Superior temporal gyrus (tissue), 1 donor: ENCODE data around the gene SMIM13.

ENCODE experiments used
- DNase-seq: peaks from one replicate; pipeline ENCODE4 v3.0.0-alpha.2; 2016; ENCODE audit errors: extremely low spot score

SMIM13 gene

DNA sequence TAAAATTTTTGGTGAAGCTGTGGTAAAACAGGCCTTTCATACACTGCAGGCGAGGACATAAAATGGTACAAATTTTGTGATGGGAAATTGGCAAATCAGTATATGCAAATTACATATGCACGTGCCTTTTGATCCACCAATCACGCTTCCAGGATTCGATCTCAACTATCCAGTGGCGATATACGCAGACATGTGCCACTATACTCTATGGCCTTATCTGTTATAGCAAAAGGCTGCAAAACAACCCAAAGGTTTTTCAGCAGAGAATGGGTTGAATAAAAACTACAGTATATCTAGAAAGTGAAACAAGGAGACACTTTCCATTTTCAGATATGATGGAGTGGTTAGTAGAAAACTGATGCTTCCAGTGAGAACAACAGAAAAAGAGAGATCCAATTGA is 59.8 kb downstream of the SMIM13 start:
- DNase-seq: no peak

DNA sequence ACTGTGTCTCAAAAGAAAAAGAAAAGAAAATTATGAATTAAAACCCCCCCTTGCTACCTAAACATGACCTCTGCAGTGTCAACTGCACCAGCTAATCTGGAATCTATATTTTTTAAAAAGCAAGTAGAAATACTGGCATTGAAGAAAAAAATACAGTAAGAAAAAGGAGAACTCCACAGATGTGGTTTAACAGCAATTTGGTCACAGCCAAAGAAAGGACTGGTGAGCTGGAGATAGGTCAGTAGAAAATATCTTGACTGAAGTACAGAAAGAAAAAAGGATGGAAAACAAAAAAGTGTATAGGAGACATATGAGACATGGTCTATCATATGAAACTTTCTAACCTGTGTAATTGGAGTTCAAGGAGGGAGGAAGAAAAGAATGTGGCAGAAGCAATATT is 62.0 kb downstream of the SMIM13 start:
- no peak for DNase-seq

DNA sequence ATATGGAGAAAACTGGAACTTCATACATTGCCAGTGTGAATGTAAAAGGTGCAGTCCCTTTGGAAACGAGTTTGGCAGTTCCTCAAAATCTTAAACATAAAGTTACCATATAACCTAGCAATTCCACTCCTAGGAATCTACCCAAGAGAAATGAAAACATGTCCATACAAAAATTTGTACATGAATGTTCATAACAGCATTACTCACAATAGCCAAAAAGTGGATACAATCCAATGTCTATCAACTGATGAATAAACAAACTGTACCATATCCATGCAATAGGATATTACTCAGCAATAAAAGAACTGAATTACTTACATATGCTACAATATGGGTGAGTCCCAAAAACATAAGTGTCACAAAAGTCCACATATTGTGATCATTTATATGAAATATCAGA is 66.6 kb downstream of the SMIM13 start:
- no peak for DNase-seq

DNA sequence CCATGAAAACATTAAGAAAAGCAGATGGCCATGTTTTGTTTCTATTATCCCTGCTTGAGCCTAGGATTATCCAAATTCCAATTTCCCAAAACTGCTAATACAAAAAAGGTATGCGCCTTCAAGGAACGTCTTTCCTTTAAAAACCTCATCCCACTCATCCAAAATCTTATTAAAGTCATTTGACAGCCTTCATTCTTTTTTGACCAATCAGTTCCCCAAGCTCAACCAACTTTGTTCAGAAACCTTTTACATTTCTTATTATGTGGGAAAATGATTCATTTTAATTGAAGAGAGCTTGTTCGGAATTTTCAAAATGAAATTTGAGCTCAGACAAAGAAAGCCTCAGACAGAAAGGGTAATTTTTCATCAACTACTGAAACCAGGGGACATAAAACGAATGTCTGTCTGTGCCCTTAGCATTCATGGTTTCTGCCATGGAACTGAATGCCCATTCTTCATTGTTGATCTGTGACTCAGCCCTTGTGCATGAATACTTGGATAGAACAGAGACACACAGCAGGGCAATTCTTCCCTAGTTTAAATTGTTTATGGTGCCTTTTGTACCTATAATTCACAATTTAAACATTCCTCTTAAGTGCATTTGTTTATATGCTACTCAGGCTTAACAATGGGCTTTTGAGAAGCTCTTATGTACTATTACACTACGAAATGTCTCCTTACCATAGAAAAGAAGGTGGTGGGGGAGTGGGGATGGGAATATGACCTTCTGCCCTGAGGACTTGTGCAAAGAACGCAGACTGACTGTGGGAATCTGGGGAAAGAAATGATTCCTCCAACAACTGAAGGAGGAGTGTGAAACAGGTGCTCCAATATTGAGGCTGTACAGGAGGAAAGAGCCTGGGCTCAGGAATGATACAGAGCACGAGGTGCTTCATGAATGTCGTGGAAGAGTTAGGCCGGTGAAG is 67.7 kb downstream of the SMIM13 start:
- DNase-seq: peak; percentile 90

DNA sequence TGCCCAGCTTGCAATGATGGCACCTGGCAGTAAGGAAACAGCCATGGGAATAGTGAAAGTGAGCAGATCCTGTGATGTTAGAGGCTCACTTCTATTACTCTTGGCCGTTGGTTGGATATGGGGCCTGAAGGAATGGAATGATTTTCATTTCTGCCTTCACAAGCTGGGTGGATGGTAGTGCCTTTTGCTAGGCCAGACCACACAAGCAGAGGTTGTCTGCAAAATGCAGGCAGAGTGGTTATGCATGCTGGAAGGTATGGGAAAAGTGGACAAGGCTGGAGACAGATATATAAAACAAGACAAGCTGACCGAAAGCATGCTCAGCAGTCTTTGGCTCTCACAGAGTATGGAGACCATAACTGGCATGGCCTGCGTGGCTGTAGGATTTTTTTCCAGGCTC is 68.6 kb downstream of the SMIM13 start:
- no peak for DNase-seq

DNA sequence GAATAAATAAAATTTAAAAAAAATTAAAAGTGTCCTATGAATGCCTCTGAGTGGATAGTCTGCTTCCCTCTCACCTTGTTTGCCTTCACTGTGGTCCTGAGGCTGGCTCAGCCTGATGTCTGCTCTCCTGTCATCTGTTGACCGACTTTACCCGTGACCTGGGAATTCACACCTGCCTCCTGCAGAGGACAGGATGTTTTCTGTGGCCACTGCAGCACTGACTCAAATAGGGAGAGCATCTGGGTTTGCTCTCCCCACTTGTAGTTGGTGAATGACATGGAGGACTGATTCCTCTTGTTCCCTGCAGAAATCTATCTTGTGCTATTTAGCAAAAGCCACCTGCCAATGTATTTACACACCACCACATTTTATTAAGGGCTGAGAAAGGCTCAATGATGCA is 70.3 kb downstream of the SMIM13 start:
- no peak for DNase-seq

DNA sequence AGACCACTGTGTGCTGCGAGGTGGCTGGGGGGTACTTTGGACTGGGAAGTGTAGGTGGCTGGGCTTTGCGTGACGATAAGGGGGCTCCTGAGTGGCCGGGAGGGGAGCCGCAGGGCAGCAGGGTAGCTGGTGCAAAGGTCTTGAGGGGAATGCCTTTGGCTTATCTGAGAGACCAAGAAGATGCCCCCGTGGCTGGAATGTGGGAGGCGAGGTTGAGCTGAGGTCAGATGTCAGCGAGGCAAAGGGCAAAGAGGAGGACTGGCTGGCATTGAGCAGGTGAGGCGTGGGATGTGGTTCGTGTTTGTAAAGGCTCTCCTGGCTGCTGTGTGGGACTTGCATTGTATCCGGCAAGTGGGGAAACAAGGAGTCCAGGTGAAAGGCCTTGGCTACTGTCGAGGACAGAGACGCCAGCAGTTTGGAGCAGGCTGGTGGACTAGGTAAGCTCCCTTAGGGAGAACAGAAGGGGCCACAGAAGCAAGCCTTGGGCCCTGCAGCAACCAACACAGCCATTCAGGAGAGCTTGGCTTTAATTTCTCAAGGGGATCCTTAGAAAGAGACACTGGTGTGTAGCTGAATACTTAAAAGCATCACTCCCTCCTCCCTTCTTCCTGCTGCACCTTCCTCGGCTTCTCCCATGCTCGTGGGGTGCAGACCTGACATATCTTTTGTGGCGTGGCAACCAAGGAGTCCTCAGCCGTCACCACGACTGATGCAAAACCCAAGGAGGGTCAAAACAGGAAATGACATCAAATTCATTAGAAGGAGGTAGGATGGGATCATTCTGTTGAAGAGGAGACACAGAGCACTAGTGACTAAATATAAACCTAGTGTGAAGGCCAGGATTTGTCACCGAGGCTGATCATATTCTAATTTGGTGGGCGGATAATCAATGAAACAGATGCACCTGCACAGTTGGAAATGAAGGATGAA is 71.3 kb downstream of the SMIM13 start:
- DNase-seq: no peak

DNA sequence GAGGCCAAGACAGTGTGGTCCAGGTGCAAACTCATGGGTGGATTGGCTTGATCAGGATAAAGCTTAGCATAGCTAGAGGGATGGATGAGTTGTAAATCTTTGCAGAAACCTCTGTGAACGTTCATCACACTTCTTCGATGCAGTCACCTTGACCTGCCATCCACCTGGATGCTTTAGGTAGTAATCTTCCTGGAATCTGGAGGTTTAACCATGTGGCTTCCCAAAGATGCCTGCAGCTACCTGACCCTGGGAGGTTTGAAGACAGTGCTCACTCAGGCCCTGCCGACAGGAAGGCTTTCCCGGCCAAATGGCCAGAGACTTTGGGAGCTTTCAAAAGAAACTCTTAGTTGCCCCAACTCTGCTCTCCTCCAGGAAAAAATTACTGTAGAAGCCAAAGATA is 73.3 kb downstream of the SMIM13 start:
- no peak for DNase-seq

DNA sequence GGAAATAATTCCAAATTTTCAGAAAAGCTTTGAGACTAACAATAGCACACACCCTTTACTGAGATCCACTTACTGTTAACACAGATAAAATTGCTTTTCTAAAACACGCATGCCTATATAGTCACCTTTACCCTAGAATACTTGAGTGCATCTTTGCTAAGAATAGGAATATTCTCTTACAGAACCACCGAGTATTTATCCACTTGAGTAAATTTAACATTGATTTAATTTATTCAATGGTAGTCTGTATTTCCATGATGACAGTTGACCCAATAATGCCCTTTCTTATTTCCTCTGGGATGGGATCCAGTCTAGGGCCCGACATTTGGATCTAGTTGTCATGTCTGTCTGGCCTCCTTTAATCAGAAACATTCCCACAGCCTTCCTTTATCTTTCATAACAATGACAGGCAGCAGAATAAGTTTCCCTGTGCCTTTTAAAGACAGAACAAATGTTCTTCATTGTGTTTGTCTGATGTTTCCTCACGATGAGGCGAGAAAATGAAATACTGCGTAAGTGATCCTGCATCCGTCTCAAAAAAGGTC is 74.5 kb downstream of the SMIM13 start:
- DNase-seq: no peak

DNA sequence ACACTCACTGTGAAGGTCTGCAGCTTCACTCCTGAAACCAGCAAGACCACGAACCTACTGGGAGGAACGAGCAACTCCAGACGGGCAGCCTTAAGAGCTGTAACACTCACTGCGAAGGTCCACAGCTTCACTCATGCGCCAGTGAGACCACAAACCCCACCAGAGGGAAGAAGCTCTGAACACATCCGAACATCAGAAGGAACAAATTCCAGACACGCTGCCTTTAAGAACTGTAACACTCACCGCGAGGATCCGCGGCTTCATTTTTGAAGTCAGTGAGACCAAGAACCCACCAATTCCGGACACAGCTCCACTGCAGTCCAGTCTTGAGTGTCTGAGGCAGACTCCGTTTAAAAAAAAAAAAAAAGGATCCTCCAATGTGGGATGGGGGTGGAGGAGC is 78.3 kb downstream of the SMIM13 start:
- no peak for DNase-seq

DNA sequence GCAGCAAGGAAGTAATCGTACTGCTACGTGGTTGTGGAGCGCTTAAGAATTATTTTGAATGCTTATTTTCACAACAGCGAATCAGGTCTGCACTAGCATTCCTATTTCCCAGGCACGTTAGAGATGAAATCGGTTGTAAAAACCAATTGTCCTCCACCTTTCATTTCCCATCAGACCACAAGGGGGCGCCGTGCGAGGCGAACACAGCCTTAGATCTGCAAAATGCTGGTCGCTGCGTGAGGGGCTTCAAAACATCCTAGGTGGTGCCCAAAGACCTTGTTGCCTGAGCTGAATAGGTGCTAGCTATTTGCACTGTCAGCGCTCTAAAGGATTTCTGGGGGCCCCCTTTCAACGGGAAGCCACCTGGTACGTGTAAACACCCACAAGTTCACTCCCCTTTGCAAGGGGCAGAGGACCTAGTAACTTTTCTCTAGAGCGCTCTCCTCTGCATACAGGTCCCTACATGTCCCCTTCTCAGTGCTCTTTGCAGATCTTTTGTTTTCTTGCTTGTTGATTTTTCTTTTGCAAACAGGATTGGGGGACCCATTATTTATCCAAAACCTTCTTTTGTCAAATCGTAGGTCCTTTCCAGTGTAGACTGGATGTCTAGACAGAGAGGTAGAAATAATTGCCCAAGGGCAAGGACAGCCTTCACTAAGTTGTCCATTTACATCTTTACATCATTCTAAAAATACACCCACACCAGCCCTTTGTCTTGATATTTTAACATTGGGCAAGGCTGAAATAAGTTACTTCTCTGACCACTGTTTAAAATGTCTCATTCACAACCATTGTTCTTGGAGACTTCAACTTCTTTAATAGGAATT is 79.1 kb downstream of the SMIM13 start:
- peak; percentile 85 for DNase-seq

DNA sequence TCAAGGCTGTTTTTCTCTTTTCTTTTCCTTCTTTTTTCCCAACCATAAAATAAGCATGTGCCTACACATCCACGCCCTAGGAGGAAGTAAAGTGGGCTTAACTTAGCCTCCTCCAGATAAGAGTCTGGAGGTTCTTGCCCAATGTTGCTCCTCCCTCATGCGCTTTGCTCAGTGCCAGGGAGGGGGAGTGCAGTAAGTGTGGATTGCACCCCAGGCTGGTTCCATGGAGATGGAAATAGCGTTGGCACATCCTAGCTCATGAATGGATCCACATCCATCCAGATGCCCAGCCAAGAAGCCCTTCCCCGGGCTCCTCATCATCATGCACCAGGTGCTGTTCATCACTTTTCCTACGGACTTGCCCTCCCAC is 80.6 kb downstream of the SMIM13 start:
- DNase-seq: no peak

DNA sequence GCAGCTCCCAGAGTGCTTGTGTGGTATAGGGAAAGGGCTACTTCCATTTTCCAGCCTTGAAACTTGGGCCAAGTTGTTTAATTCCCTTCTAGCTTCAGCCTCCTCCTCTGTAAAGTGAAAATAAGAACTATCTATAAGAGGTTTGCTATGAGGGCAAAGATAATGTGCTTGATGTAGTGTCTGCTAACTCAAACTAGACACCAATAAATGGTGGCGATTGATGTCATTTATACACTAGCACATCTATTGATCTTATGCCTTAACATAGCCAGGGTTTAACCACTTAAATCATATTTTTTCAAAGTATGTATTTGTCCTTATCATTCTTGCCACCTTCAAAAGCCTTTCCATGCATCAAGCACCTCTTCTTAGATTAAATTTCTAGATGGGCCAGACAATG is 83.6 kb downstream of the SMIM13 start:
- DNase-seq: no peak

DNA sequence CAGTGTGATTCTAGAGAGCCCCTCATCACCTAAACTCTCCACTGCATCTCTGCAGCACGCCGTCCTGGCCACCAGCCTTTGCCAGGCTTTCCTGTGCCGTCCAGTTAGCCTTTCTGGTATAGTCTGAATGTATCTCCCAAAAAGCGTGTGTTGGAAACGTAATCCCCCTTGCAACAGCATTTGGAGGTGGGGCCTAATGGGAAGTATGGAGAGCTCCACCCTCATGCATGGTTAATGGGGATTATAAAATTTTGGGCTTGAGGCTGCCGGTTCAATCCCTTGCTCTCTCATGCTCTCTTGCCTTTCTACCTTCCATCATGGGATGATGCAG is 85.4 kb downstream of the SMIM13 start:
- no peak for DNase-seq

DNA sequence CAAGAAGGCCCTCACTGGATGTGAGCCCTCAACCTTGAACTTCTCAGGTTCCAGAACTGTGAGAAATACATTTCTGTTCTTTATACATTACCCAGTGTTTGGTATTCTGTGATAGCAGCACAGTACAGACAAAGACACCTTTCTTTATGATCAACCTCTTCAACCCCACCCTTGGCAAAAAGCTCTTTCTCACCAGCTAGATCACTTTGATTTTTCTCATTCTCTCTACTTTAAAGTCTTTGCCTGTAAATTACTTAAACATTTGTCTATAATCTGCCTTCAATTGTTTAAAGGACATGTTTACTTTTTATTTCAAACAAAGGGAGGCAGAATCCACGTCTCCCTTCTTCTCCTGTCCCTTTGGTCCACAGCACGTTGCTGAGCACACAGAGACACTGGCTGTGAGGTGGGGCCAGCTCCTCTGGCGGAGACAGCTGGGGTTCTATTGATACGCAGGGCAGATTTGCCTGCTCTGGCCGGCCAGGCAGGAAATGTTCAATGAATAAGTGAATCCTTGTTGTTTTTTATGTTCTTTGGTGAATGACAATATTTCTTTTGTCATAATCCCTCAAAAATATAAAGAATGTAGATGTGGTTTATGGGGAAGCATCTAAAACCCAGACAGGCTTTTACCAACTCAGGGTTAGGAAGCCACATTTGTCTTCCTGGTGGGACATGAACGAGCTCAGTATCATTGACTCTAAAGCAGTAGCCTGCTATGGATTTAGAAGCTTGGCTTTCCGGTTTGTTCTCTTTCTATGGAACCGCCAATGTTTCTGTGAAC is 86.0 kb downstream of the SMIM13 start:
- DNase-seq: no peak

DNA sequence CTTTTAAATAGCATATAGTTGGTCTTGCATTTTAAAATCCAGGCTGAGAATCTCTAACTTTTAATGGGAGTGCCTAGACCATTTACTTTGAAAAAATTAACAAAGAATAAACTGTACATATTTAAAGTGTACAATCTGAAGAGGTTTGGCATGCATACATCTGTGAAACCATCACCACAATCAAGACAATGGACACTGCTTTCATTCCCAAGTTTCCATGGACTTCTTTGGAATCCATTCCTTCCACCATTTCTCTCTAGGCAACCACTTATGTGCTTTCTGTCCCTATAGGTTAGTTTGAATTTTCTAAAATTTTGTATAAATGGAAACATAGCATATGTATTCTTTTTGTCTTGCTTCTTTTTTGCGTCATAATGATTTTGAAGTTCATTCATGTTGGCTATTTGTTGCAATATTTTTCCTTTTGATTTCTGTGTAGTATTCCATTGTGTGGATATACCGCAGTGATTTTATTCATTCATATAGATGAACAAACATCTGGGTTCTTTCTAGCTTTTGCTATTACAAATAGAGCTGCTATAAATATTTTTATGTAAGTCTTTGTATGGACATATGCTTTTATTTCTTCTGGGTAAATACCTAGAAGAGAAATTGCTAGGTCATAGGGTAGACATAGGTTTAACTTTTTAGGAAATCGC is 88.0 kb downstream of the SMIM13 start:
- DNase-seq: no peak

DNA sequence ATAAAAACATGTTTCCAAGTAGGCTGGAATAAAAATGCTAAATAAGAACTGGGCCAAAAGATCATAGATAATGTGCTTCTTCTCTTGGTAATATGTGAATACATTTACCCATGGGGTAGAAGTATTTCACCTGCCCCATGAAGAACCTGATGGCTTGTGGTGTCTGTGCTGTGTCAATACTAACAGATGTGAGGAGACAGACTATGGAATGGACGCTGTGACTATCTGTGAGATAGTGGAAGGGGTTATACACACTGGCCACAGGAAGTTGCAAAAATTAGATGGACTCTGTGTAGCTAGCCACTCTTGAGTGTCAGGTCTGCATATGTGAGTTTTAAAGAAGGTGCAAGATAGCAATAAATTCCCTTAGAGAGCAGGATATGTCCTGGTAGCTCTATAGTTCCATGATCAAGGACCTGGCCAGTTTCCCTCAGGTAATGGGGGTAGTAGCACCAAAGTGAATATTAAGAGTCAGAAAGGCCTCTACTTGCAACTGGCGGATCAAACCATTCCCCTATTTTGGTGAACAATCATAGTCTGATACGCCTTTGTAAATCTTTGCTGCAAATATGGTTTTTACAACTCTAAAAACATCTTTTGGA is 90.2 kb downstream of the SMIM13 start:
- DNase-seq: no peak

DNA sequence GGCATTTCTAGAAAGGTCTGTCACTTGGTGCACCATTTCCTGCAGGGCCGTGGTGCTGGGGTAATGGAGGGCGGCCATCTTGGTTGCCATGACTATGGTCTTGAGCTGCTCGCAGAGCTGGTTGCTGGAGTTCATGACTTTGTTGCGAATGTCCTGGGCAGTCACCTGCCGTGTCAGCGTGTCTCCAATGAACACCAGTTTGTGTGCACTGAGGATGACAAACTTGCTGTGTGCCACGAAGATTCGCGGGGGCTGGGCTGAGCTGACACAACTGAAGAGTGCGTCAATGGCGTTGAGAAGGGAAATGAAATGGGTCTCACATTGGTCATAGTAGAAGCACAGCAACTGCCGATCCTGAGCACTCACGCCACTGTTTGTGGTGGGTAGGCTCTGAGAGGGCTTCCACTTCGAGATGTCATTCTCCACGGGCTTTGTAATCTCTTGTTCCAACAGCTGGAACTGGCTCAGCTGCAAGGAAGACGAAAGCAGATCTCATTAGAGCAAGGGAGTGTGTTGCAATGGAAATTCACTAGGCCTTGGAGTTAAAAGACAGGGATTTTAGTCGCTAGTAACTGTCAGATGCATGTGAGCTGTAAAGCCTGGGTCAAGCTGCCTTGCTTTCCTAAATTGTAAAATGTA is 91.7 kb downstream of the SMIM13 start:
- DNase-seq: no peak

DNA sequence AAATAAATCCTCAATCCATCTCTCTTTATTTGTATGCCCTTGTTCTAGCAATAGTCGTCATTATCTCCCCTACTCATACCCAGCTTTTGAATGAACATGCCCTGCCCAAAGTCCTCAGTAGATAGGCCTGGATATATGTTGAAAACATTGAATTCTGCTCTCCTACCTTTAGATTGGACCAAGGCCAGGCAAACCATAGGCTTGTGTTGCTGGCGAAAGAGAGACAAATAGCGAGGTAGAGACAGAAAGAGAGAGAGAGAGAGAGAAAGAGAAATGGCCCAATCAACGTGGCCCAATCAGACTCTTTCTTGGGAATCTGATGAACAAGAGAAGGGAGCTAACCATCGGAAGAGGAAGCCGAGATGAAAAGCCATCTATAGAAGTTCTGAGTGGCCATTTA is 93.7 kb downstream of the SMIM13 start:
- no peak for DNase-seq
